ENCODE data around the gene NANOS2. TPM values are rescaled to one million over a fixed set of nuclear protein-coding genes. Genes with fewer than 3 reads are reported as not detected.

NANOS2 gene
- total RNA-seq, 1 experiment from 2014 or later: not detected

- DNase-seq (peak; percentile 20), ATAC-seq (peak; percentile 14; the same call in 1 of the 2 replicates)
- intact Hi-C loops (cut with micrococcal nuclease): no loop called here
- CTCF ChIA-PET: no interaction called here
- Histone ChIP-seq H3K36me3 (ENCODE audit: low read depth, low read length) (no peaks in the 10 kb centered on the region), H3K79me2 (ENCODE audit: low read length) (no peaks in the 10 kb centered on the region), H4K20me1 (ENCODE audit: low read length) (no peaks in the 10 kb centered on the region), H3K4me1 (ENCODE audit: insufficient read depth, low read length) (peaks cover 27% of the 10 kb centered on the region), H3K27ac (ENCODE audit: low read length) (no peak overlapping the region), H2AFZ (ENCODE audit: low read length) (0 out of 2 replicates have a peak overlapping the region, but pooled peaks have one; percentile 9), H3K9ac (ENCODE audit: low read length) (no peak overlapping the region), H3K4me2 (ENCODE audit: low read length) (peak overlapping the region; percentile 31; the same call in 1 of the 2 replicates), H3K4me3 (ENCODE audit: low read length) (no peak overlapping the region), H3F3A (ENCODE audit: low read length, unreplicated experiment) (no peaks in the 10 kb centered on the region), H3K9me2 (replicated peaks; ENCODE audit: low read length) (no peaks in the 10 kb centered on the region), H3K27me3 (ENCODE audit: low read length) (0 out of 2 replicates have a peak, but pooled peaks cover 9% of the 10 kb centered on the region), H3K9me3 (ENCODE audit: low read length) (no peaks in the 10 kb centered on the region)
- no peak for TF ChIP-seq EZH2phosphoT487 (IDR thresholded peaks at IDR 0.05; ENCODE audit: borderline replicate concordance, low read length)
- POLR2A ChIA-PET (ENCODE audit: unreplicated experiment): no interaction called here
- BruUV-seq (replicated peaks): no TSS peak
Measured at GRCh38 chr19:45958769-45959516, 44.4 kb upstream of the NANOS2 start.

GRCh38 chr19:45958320-45958719 lies 43.7 kb upstream of the NANOS2 start:
- TF ChIP-seq, protein P1, sequence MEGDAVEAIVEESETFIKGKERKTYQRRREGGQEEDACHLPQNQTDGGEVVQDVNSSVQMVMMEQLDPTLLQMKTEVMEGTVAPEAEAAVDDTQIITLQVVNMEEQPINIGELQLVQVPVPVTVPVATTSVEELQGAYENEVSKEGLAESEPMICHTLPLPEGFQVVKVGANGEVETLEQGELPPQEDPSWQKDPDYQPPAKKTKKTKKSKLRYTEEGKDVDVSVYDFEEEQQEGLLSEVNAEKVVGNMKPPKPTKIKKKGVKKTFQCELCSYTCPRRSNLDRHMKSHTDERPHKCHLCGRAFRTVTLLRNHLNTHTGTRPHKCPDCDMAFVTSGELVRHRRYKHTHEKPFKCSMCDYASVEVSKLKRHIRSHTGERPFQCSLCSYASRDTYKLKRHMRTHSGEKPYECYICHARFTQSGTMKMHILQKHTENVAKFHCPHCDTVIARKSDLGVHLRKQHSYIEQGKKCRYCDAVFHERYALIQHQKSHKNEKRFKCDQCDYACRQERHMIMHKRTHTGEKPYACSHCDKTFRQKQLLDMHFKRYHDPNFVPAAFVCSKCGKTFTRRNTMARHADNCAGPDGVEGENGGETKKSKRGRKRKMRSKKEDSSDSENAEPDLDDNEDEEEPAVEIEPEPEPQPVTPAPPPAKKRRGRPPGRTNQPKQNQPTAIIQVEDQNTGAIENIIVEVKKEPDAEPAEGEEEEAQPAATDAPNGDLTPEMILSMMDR (conservative IDR thresholded peaks at IDR 0.05; ENCODE audit: low read depth, low read length): no peak
- TF ChIP-seq EZH2phosphoT487 (IDR thresholded peaks at IDR 0.05; ENCODE audit: borderline replicate concordance, low read length) (no peak), EZH2 (IDR thresholded peaks at IDR 0.05; ENCODE audit: low read length, unreplicated experiment) (no peak)
- H3K4me2 ChIP-seq (ENCODE audit: low read length): no peak overlapping the region; the same call in 1 of the 2 replicates
- H3K4me3 ChIP-seq (ENCODE audit: low read length): no peak overlapping the region
- no peak overlapping the region for H3K9ac ChIP-seq (ENCODE audit: low read length)
- no peak overlapping the region for H2AFZ ChIP-seq (ENCODE audit: low read length)
- ChIA-PET POLR2A (ENCODE audit: unreplicated experiment) (no interaction called here), CTCF (no interaction called here)
- no TSS peak for BruUV-seq (replicated peaks)
- ATAC-seq: no peak
- no peaks in the 10 kb centered on the region for H4K20me1 ChIP-seq (ENCODE audit: low read length)
- no peaks in the 10 kb centered on the region for H3K9me3 ChIP-seq (ENCODE audit: low read length)
- H3K4me1 ChIP-seq (ENCODE audit: insufficient read depth, low read length): peaks cover 27% of the 10 kb centered on the region
- intact Hi-C loops (cut with micrococcal nuclease): no loop called here
- H3K79me2 ChIP-seq (ENCODE audit: low read length): no peaks in the 10 kb centered on the region
- no peak overlapping the region for H3K27ac ChIP-seq (ENCODE audit: low read length)
- H3K9me2 ChIP-seq (replicated peaks; ENCODE audit: low read length): no peaks in the 10 kb centered on the region
- no peaks in the 10 kb centered on the region for H3K36me3 ChIP-seq (ENCODE audit: low read depth, low read length)
- 0 out of 2 replicates have a peak, but pooled peaks cover 9% of the 10 kb centered on the region for H3K27me3 ChIP-seq (ENCODE audit: low read length)
- no peak for DNase-seq
- H3F3A ChIP-seq (ENCODE audit: low read length, unreplicated experiment): no peaks in the 10 kb centered on the region

DNA sequence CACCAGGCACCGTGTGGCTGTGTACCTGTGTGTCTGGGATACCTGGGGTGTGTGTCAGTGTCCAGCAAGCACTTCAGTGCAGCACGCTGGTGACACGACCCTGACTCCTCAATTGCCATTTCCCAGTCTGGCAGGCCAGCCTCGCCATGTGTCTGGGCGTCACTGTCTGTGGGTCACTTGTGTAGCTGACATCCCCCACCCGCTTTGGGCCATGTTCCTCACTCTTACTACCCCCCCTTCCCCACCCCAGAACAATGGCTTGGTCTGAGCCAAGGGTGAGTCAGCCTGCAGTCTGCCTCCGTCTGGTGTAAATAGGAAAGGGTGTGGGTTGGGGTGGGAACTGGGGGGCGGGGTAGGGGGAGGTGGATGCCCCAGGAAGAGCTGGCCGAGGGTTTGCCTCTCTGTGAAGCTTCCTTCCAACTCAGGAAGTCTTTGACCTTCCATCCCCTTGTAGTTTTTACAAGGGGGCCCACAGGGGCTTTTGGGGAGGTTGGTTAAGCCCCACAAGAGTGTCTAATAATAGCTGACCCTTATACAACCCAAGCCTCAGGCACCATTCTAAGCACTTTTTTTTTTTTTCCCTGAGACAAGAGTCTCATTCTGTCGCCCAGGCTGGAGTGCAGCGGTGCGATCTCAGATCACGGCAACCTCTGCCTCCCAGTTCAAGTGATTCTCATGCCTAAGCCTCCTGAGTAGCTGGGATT lies 41.5 kb upstream of the NANOS2 start:
- ChIA-PET POLR2A (ENCODE audit: unreplicated experiment) (interaction anchor here (0.6 kb wide), 2 partner anchors 54 to 462 kb away, joined by 3 to 4 read pairs; partner anchors contain the start of gene MYPOP), CTCF (interaction anchor here (0.6 kb wide), 1 partner anchor 404 kb away, joined by 4 read pairs; no protein-coding TSS in a partner anchor)
- no TSS peak for BruUV-seq (replicated peaks)

More for the DNA sequence above, 41.5 kb upstream of the NANOS2 start:
- H3K4me1 ChIP-seq (ENCODE audit: insufficient read depth, low read length): peaks cover 27% of the 10 kb centered on the region
- H3K4me2 ChIP-seq (ENCODE audit: low read length): peak overlapping the region; percentile 71
- ATAC-seq (peak; percentile 86), DNase-seq (peak; percentile 85)
- peak overlapping the region; percentile 15; the same call in 1 of the 2 replicates for H3K4me3 ChIP-seq (ENCODE audit: low read length)
- H4K20me1 ChIP-seq (ENCODE audit: low read length): no peaks in the 10 kb centered on the region
- H2AFZ ChIP-seq (ENCODE audit: low read length): no peak overlapping the region
- H3K36me3 ChIP-seq (ENCODE audit: low read depth, low read length): no peaks in the 10 kb centered on the region
- H3K27ac ChIP-seq (ENCODE audit: low read length): peak overlapping the region; percentile 74
- H3F3A ChIP-seq (ENCODE audit: low read length, unreplicated experiment): no peaks in the 10 kb centered on the region
- no peaks in the 10 kb centered on the region for H3K9me3 ChIP-seq (ENCODE audit: low read length)
- TF ChIP-seq EZH2phosphoT487 (IDR thresholded peaks at IDR 0.05; ENCODE audit: borderline replicate concordance, low read length): no peak
- TF ChIP-seq EZH2 (IDR thresholded peaks at IDR 0.05; ENCODE audit: low read length, unreplicated experiment): no peak
- TF ChIP-seq, protein P1 (conservative IDR thresholded peaks at IDR 0.05; ENCODE audit: low read depth, low read length): no peak
- H3K79me2 ChIP-seq (ENCODE audit: low read length): no peaks in the 10 kb centered on the region
- intact Hi-C loops (cut with micrococcal nuclease): no loop called here
- 0 out of 2 replicates have a peak, but pooled peaks cover 9% of the 10 kb centered on the region for H3K27me3 ChIP-seq (ENCODE audit: low read length)
- H3K9ac ChIP-seq (ENCODE audit: low read length): peak overlapping the region; percentile 20; the same call in 1 of the 2 replicates
- H3K9me2 ChIP-seq (replicated peaks; ENCODE audit: low read length): no peaks in the 10 kb centered on the region
